GM18873 (cell line): Measurements from ENCODE around the gene ARL4A.

ENCODE experiments used
- ATAC-seq: cut with Tn5 transposase; IDR thresholded peaks from one replicate; pipeline ENCODE4 v1.9.1; 2021; ENCODE audit warnings: mild to moderate bottlenecking, moderate library complexity, moderate number of reproducible peaks; ENCODE audit not compliant: unreplicated experiment, low FRiP score

Gene ARL4A

DNA sequence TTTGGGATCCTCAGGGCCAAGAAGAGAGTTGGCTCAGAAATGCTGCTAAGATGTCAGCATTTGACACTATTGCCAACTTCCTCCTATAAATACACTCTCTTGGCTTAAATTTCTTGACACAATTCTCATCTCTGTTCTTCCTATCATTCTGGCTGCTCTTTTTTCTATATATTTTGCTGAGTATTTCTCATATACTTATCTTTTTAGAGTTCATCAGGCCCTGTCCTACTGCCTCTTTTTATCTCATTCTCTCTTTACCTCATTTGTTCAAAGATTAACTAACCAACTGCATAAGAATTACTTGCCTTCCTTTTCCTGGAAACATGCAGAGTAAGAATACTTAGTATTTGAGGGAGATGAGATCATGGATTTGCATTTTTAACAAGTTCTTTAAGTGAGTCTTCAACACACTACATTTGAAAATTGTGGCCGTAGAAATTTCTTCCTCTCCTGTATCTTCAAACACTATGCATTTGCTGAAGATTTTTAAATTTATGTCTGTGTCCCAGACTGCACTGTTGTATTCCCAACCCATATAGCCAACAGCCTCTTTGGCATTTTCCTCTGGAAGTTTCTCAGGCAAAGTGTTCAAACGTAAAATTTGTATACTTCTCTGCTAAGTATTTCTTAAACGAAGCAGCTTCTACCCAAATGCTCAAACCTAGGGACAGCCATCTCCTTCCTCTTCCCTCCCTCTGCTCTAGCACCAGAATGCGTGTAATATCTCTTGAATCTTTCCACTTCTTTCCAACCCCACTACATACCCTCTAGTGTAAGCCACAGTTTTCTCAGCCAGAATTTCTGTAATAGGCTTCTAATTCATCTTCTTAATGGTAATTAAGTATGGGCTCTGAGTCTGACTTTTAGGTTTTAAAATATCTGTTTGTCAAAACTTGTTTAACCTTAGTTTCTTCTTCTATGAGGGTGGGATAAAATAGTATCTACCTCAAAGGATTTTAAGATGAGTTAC lies 35.5 kb downstream of the ARL4A start:
- ATAC-seq = no peak

DNA sequence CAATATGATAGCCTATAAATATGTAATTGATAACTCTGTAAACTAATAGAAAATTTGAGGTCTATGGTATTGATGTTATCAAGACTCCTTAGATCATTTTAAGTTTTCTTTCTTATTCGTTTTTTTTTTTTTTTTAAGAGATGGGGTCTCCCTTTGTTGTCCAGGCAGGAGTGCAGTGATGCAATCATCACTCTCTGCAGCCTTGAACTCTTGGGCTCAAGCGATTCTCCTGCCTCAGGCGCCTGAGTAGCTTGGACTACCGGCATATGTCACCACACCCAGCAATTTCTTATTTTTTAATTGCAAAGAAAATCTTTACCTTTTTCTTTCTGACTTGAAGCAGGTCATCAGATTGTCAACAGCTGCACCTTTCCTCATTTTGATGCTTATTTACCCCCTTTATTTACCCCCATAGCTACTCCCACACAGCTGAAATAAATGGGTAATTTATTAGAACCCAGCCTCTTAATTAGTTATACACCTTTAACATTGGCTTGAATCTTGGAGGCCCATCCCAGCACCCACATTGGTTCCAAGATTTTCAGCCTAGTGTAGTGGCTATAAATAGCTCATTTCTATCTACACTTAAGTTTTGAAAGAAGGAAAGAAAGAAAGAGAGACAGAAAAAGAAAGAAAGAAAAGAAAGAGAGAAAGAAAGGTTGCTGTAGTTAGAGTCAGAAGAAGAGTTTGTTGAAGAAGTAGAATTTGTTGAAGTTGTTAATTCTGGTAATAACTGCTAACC lies 38.3 kb downstream of the ARL4A start:
- no peak for ATAC-seq

DNA sequence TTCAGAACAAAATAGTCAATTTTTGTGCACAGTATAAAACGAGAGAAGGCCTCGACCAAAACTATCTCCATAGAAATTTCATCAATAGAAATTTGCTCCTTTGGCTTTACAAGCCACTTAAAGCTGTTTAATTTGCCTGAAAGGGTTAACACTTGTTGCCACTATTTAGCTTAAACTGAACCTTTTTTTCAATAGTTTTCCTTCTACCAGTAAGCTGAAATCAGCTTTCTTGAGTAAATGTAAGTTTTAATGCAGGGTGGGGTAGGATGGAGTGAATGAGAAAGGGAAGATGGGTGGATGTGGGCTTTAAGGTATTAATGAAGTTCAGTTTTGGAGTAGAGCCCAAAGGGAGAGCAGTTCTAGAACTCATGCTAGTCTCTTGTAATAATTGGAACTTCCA lies 39.5 kb downstream of the ARL4A start:
- no peak for ATAC-seq

DNA sequence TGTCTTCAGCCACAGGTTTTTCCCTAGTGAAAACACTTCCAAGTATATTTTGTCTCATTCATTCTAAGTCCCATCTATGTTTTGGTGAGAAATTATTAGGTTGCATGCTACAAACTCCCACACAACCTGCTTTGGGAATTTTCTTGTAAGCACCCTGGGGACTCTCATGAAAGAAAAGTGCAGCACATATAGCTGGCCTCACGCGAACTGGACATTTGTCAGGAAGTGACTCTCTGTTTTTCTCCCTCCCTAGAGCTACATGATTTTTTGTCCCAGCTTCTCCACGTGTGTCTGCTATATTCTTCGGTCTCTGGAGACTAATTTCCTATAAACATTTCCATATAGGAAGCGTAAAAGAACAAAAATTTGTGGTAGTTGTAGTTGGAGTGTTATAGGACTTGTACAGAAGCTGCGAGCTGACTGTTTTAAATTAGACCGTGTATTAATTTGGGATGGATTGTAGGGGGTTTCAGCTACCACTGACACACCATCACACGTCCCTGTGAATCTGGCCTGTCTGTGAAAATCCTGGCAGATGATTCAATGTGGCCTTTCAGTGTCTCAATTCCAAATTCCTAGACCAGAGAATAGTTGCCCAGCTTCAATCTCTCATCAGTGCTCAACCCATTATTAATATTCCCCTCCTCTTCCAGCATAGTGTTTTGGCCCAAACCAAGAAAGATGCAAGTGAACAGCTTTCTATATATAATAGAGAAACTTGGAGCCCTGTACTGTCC lies 40.2 kb downstream of the ARL4A start:
- ATAC-seq = no peak

DNA sequence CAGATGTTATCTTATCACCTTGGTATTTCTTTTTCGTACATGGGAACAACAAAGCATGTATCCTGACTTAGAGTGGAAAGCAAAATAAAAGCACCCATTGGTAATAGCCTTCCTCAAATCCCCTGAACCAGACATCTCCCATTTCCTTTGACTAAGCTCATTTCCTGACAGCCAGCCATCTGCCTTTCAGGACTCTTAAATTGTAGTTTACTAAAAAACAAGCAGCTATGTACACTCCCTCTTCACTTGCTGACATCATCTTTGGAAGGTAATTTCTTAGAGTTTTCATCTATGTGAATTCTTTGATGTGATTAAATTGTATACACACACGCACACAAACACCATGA lies 40.7 kb downstream of the ARL4A start:
- ATAC-seq = no peak

DNA sequence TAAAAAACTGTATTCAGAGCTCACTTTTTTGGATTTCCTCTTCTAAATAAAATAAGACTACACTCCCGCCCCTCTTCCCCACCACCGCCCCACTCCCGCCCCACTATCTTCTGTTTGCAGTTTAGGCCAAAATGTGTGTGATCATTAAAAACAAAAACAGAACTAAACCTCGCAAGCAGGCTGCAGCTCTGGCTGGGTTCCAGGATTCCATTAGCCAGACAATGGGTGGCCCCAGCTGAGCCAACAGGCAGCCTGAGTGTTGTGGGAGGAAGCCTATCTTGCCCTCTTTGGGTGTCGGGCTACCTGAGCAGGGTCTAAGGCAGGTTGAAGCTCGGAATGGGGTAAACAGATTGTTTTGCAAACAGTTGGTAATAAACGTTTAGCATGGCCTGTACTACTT lies 41.7 kb downstream of the ARL4A start:
- ATAC-seq = no peak

DNA sequence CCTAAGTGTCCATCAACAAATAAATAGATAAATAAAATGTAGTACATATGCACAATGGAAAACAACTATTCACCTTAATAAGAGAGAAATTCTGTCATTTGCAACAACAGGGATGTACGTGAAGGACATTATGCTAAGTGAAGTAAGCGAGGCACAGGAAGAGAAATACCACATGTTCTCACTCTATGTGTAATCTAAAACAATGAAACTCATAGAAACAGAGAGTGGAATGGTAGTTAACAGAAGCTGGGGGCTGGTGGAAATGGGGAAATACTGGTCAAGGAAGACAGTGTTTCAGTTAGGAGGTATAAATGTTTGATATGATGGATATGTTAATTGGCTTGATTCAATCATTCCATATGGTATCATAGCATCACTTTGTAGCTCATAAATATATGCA lies 43.1 kb downstream of the ARL4A start:
- ATAC-seq = no peak

DNA sequence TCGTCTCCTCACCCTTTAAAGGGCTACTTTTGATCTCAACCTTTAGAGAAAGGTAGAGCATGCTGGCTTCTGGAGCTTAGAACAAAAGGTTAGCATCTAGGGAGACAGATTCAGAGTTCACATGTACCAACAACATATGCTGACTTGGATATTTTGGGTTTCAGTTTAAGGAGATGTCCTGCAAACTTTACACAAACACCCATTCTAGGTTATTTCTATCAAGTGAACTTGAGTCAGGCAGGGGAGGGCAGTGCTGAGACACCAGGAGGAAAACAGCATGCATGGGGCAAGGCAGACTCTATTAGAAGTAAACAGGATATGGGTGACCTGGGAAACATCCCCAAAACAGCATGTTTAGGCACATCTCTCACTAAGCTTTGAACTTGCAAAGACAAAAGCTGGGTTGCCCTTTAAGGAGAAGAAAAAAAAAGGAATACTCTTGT lies 43.8 kb downstream of the ARL4A start:
- ATAC-seq = no peak

DNA sequence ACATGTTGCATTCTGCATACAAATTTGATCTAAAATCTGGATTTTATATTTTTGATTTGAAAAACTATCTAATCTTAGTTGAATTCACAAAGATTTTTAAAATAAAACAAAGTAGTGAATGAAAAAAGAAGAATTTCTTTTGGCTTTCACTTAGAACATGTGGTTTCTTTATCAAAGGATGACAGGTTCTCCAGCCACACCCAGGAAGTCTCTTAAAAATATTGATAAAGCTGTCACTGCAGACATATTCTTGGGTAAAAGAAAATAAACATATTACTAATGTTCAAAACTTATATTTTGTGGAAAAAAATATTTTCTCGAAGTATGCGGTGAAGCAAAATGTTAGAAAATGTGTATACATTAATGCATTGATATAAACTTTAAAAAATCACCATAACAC lies 44.3 kb downstream of the ARL4A start:
- no peak for ATAC-seq

DNA sequence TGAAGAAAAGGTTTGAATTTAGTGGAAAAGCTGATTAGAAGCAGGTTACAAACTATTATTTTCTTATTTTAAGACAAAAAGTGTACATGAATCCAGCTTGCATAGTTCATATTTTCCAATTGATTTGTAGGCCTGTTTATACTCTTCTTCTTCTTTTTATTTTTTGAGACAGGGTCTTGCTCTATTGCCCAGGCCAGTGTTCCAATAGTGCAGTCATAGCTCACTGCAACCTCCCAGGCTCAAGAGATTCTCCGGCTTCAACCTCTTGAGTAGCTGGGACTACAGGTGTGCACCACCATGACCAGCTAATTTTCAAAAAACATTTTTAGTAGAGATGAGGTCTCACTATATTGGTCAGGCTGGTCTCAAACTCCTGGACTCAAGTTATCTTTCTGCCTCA lies 45.0 kb downstream of the ARL4A start:
- ATAC-seq = no peak

DNA sequence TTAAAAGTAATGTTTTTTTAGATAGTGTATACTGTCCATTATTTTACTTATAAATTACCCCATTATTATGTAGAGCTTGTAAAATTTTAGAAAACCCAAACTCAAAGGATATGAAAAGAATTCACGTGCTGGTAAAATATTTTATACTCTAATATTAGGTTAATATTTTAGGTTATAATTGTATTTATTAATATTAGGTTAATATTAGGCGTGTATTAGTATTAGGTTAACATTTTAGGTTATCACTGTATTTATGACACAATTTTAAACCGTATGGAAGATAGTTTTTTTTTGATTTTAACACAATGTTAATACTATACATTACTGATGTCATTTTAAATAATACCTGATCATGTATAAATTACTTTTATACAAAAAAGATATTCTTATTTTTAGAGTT lies 48.5 kb downstream of the ARL4A start:
- ATAC-seq = no peak

DNA sequence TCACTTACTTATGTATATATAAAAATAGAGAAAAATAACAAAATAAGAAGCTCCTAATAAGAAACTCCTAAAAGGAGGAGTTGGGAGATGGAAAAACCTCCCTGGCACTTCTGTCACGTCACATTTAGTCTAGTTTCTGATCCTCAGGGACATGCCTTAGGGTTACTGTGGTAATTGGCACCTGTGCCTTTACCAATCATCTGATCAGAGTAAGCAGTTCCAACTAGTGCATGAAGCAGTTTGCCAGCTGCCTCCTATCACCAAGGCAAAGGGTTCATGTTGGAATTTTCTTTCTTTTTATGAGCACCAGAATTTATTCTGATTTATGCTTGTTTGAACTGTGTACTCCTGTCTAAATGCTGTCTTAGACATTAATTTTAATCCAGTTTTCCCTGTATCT lies 49.9 kb downstream of the ARL4A start:
- ATAC-seq = no peak

DNA sequence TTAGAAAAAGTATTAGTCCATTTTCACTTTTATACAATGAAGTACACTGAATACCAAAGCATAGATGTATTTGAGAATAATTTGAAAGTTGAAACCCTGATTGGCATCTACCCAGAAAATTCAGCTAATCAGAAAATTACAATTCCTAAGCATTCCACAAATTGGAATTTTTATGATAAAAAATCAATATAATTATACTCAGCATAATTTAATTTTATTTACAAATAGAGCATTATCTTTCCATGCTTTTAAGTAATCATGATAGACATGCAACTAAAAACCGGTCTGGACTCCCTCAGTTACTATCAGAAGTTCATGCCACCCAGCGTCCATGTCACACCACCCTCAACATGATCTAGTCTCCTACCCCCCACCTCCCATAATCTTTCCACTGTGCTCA lies 50.4 kb downstream of the ARL4A start:
- ATAC-seq = no peak

DNA sequence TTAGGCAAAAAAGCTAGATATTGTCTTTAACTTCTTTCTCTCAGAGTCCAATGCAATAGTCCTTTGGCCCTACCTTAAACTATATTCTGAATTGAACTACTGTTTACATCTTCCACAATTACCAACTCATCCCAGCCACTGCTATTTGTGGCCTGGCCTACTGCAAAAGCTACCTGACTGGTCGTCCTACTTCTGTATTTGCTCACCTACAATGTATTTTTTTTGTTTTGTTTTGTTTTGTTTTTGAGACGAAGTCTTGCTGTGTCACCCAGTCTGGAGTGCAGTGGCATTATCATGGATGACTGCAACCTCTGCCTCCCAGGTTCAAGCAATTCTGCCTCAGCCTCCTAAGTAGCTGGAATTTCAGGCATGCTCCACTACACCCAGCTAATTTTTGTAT lies 51.2 kb downstream of the ARL4A start:
- no peak for ATAC-seq
